ENCODE measurements around the gene PRM1.
"Not testable (repeated sequence)": the region's sequence is repeated elsewhere in the genome, so short reads cannot be mapped to it uniquely, and the experiment has no call there.

Gene PRM1

GRCh38 chr16:11313493-11314308, 32.6 kb upstream of the PRM1 start:
- no peak for DNase-seq (ENCODE audit: low spot score)

- peak; percentile 16 for DNase-seq (ENCODE audit: low spot score)
Measured at GRCh38 chr16:11312718-11313492, 31.8 kb upstream of the PRM1 start.

GRCh38 chr16:11310997-11311561, 29.9 kb upstream of the PRM1 start:
- DNase-seq (ENCODE audit: low spot score), result no peak

GRCh38 chr16:11310634-11310977, 29.5 kb upstream of the PRM1 start:
- no peak for DNase-seq (ENCODE audit: low spot score)

- no peak for DNase-seq (ENCODE audit: low spot score)
Measured at GRCh38 chr16:11309895-11310633, 28.9 kb upstream of the PRM1 start.

DNA sequence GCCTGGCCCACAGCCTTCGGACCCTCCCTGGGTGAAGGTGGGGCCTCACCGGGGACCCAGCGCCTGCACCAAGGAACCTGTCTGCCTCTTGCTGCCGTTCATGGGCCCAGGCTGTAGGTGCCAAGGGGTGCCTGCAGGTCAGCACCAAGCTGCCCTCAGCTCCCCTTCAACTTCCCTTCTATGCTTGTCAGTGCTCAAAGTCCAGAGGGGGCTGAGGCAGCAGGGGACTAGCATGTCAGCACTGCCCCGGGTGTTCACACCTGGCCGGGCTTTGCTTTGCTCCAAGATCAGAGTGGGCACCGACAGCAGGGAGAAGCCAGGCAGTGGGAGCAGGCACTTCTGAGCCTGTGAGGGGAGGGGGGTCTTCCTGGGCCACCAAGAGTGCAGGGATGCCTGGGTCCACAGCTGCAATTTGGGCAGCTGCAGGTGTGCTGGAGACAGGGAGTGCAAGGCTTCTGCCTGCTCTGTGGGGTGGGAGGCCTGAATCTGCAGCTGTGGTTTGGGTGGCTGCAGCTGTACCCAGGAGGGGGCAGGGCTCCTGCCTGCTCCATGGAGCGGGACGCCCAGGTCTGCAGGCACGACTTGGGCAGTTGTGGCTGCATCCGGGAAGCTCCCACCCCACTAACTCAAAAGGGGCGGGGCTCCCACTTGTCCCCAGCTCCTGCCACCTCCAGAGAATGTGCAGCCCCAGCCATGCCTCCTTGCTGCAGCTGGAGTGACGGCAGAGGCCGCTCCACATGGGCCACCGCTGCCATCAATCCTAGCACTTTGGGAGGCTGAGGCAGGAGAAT, 27.6 kb upstream of the PRM1 start:
- DNase-seq (ENCODE audit: low spot score), result no peak

GRCh38 chr16:11307639-11308492, 26.7 kb upstream of the PRM1 start:
- no peak for DNase-seq (ENCODE audit: low spot score)

GRCh38 chr16:11306997-11307638, 26.0 kb upstream of the PRM1 start:
- no peak for DNase-seq (ENCODE audit: low spot score)

GRCh38 chr16:11306381-11306780, 25.3 kb upstream of the PRM1 start:
- DNase-seq (ENCODE audit: low spot score), result no peak

DNA sequence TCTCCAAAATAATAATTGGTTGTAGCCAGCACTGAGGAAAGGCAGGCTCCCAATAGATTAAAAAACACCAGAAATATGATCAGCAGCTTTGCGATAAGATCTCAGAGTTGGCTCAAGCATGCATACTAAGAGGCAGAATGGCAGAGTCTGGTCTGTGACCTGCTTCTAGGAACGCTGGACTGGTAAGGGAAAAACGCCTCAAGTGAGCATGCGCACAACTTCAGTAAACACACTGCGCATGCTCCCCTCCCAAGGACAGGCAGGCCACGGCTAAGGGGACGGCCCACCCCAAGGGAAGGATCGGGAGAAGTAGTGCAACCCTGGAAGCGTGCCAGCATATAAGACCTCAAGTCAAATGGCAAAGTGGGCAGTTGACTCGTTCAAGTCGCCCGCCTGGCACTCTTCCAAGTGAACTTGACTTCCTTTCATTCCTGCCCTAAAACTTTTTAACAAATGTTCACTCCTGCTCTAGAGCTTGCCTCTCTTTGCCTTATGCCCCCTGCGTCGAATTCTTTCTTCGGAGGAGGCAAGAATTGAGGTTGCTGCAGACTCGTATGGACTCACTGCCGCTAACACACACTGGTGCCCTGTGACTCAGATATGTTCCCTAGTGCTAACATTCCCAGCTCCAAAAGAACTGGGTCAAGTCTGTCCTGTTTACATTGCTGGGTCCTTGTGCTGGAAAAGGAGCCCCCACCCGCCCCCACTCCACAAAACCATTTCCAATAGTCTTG, 22.4 kb upstream of the PRM1 start:
- no peak for DNase-seq (ENCODE audit: low spot score)

DNA sequence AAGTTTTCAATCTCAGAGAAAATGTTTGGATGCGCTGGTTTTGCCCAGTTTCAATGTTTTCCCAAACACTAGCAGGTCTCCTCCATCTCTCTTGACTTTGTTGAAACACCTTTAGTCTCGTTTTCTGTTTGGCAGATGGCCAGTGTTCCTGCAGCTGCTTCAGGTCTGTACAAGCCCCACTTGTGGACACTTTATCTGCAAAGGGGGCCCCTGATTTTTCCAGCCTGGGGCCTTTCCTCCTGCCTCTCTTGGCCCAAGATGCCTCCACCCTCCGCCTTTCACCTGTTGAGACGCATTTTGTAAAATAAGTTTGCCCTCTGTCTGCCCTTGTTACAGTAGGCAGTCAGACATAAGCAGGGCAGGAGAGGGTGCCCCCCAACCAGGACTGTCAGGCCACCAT, 21.8 kb upstream of the PRM1 start:
- no peak for DNase-seq (ENCODE audit: low spot score)

DNA sequence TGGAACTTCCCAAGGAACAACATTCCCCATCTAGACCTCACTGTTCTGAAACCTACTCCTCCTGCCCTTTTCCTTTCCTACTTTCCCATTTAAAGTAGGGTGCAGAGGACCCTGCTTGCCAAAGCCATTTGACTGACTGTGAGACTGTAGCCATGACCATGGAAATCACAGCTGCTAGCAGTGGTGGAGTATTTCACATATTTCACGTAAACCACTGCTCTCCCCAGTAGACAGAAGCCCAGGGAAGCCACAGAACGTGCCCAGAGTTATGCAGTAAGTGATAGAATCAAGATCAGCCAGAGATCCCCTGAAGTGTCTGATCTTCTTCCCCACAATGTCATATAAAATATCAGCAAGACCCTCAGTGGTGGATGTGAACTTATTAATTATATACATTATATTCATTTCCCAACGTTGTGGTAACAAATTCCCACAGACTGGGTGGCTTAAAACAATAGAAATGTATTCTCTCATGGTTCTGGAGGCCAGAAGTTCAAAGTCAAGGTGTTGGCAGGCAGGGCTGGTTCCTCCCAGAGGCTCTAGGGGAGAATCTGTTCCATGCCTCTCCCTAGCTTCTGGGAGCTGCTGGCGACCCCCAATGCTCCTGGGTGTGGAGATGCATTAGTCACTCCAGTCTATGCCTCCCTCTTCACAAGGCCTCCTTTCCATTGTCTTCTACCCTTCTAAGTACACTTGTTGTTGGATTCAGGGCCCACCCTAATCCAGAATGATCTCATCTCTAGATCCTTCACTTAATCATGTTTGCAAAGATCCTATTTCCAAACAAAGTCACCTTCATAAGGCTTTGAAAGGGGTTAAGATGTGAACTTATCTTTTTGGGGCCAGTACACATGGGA, 20.7 kb upstream of the PRM1 start:
- DNase-seq (ENCODE audit: low spot score), result no peak

DNA sequence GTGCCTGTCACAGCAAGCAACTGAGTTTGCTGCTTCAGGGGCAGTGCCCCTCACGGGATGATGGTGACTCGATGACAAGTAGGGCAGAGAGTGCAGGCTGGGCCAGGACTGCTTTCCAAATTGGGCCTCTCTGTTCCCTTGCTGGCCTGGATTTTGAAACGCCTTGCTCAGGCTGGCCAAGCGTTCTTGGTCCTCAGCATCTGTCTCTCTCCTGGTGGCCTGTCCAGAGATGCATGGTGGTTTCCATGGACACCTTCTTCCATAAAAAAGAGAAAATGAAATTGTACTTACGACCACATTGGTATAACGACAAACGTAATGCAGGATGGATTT, 19.4 kb upstream of the PRM1 start:
- DNase-seq (ENCODE audit: low spot score), result no peak

DNA sequence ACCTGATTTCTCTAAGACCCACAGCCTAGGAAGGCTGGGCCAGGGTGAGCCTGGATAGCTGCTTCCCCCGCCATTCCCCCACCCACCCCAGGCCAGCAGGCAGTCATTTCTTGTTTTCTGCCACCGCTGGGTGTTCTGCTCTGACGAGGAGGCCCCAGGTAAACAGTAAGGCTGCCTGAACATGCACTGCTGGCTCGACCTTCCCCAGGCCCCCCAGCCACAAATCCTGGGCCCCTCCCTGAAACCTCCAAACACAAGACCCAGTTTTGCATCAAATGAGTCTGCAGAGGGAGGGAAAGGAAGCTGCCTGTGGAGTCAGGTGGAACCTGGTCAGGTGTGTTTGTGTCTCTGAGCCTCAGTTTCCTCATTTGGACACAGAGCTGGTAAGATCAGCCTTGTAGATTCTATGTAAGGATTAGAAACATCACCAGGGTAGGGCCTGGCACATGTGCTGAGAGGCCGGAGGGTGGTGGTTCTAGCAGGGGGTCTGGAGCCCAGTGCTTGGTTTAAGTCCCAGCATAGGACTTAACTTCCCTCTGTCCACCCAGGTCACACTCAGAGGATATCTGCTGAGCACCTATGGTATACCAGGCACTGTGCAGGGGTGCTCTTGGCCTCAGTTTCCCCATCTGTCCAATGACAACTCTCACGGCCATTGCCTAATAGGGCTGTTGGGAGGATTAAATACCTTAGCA, 18.9 kb upstream of the PRM1 start:
- DNase-seq (ENCODE audit: low spot score), result no peak

DNA sequence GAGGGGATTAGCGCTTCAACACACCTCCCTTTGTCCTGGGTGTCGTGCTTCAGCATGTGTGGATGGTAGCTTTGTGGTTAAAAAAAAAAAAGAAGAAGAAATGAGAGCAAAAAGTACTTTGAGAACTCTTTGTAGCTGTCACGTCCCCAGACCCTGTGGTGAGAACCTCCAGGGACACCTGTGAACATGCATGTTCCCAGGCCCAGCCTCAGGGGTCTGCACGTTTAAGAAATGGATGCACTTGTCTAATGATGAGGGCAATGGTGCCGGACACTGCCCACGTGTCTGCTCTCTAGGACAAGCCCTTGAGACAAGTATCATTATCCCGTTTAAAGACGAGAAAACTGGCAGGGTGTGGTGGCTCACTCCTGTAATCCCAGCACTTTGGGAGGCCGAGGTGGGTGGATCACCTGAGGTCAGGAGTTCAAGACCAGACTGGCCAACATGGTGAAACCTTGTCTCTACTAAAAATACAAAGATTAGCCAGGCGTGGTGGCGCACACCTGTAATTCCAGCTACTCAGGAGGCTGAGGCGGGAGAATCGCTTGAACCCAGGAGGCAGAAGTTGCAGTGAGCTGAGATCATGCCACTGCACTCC, 17.9 kb upstream of the PRM1 start:
- DNase-seq (ENCODE audit: low spot score), result not testable (repeated sequence)

- no peak for DNase-seq (ENCODE audit: low spot score)
Measured at GRCh38 chr16:11298143-11298900, 17.2 kb upstream of the PRM1 start.

Measured in hematopoietic multipotent progenitor cell treated with erythropoietin and hydrocortisone succinate and interleukin-3 and kit ligand, for 15 days (in vitro differentiated cells).